Naive B cell (primary cell): ENCODE data around the gene NSUN2. TPM values are rescaled to one million over a fixed set of nuclear protein-coding genes. Genes with fewer than 3 reads are reported as not detected.
"Not testable (repeated sequence)": the region's sequence is repeated elsewhere in the genome, so short reads cannot be mapped to it uniquely, and the experiment has no call there.

Experiments used
- ATAC-seq, 2 donors: fragments of 150-1000 bp; cut with Tn5 transposase; 2 replicates each; pipeline ENCODE4 v1.10.0; 2021; ENCODE audit warnings: low read depth in 2 of 2, mild to moderate bottlenecking in 2 of 2, moderate library complexity in 2 of 2
- DNase-seq: peaks from one replicate; pipeline ENCODE4 v3.0.0; 2022
- H3K27ac Mint-ChIP-seq, 6 donors: one replicate each; pipeline ENCODE4 v1.8.0; 2020 to 2022; ENCODE audit warnings: mild to moderate bottlenecking in 6 of 6, mixed read lengths in 6 of 6, moderate library complexity in 5 of 6, inconsistent platforms in 2 of 6
- H3K27me3 Mint-ChIP-seq, 3 donors: one replicate each; pipeline ENCODE4 v1.8.0; 2021 to 2022; ENCODE audit warnings: mixed read lengths in 3 of 3, mild to moderate bottlenecking in 1 of 3
- H3K36me3 Mint-ChIP-seq, 2 donors: one replicate each; pipeline ENCODE4 v1.8.0; 2020 to 2022; ENCODE audit warnings: mixed read lengths in 2 of 2, inconsistent platforms in 1 of 2, mild to moderate bottlenecking in 1 of 2
- H3K4me1 Mint-ChIP-seq, 3 donors: one replicate each; pipeline ENCODE4 v1.8.0; 2020 to 2022; ENCODE audit warnings: mixed read lengths in 3 of 3, inconsistent platforms in 1 of 3, mild to moderate bottlenecking in 1 of 3, moderate library complexity in 1 of 3
- H3K4me3 Mint-ChIP-seq, 8 donors: one replicate each; pipeline ENCODE4 v1.8.0; 2020 to 2022; ENCODE audit warnings: mild to moderate bottlenecking in 8 of 8, mixed read lengths in 8 of 8, moderate library complexity in 8 of 8, inconsistent platforms in 2 of 8
- H3K9me3 Mint-ChIP-seq, 7 donors: one replicate each; pipeline ENCODE4 v1.8.0; 2020 to 2022; ENCODE audit warnings: mixed read lengths in 7 of 7, mild to moderate bottlenecking in 5 of 7, inconsistent platforms in 2 of 7, moderate library complexity in 1 of 7
- polyA plus RNA-seq, 6 donors: library from polyadenylated mRNA; unstranded; fragments of 300-500 nt; fragmentation: Illumina TruSeq; gene quantifications; one replicate each; pipeline ENCODE4 v1.2.3, GENCODE V29; 2021; ENCODE audit warnings: low read depth in 6 of 6

The NSUN2 gene
- polyA plus RNA-seq, result 10 to 100 TPM; 35.2 to 56.0 (median 46.0) TPM

DNA sequence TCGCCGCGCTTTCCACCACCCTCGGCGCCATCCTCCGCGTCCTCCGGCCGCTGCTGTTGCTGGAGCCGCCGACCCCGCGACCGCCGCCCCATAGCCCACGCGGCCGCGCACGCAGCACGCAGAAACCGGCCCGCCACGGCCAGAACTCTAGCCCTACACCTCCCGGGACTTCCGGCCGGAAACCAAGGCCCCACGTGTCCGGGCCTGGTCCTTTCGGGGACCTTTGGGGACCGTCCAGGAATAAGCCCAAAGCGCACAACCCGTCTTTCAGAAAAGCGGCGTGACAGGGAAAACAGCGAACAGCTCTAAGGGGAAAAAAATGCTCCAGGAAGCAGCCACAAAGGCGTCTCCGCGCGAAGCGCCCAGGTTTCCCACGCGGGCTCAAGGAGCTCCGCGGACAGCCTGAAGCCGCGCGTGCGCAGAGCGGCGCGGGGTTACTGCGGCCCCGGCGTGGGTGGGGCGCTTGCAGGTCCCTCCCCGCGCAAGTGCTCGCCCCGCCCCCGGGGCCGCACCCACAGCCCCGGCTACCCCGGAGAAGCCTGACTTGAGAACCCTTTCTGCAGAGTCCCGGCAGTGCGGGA is at the start of gene NSUN2, which contains the start of gene SRD5A1:
Gene NSUN2, minus strand, starts transcription at position 157 of the 581 bp plus-strand sequence. Its CDS starts 65 bp downstream, at position 92.
Gene SRD5A1, plus strand, starts transcription at position 553 of the 581 bp plus-strand sequence. CDS start 137 bp downstream, outside the sequence.
- H3K4me1 Mint-ChIP-seq, result peaks cover 38 to 50% (median 43%) of the 10 kb centered on the region in 3 donors
- peak within 1 kb of the TSS; percentile 92 to 98 (median 96) for H3K4me3 Mint-ChIP-seq
- ATAC-seq, result peak; percentile 84 to 86
- peak; percentile 97 for DNase-seq
- peaks cover 6 to 8% of the 10 kb centered on the region in 2 donors for H3K36me3 Mint-ChIP-seq
- no peaks in the 10 kb centered on the region for H3K9me3 Mint-ChIP-seq
- H3K27me3 Mint-ChIP-seq, result no peaks in the 10 kb centered on the region
- peak within 1 kb of the TSS; percentile 99 to 100 (median 99) for H3K27ac Mint-ChIP-seq

GRCh38 chr5:6682239-6682638 is 49.4 kb upstream of the NSUN2 start:
- H3K36me3 Mint-ChIP-seq, result peaks cover 0 to 9% of the 10 kb centered on the region in 2 donors
- DNase-seq (no peak), ATAC-seq (no peak)
- H3K4me3 Mint-ChIP-seq, result no peak overlapping the region
- peaks cover 0 to 6% (median 1%) of the 10 kb centered on the region in 7 donors for H3K9me3 Mint-ChIP-seq
- no peak overlapping the region for H3K27ac Mint-ChIP-seq
- peaks cover 25 to 54% (median 54%) of the 10 kb centered on the region in 3 donors for H3K27me3 Mint-ChIP-seq
- peaks cover 0 to 5% (median 5%) of the 10 kb centered on the region in 3 donors for H3K4me1 Mint-ChIP-seq

- no peak overlapping the region for H3K27ac Mint-ChIP-seq
- peaks cover 0 to 5% (median 3%) of the 10 kb centered on the region in 3 donors for H3K4me1 Mint-ChIP-seq
- H3K4me3 Mint-ChIP-seq, result no peak overlapping the region
- DNase-seq (no peak), ATAC-seq (no peak)
- peaks cover 0 to 6% (median 1%) of the 10 kb centered on the region in 7 donors for H3K9me3 Mint-ChIP-seq
- peaks cover 22 to 51% (median 51%) of the 10 kb centered on the region in 3 donors for H3K27me3 Mint-ChIP-seq
- peaks cover 0 to 9% of the 10 kb centered on the region in 2 donors for H3K36me3 Mint-ChIP-seq
Measured at GRCh38 chr5:6681682-6682081, 48.8 kb upstream of the NSUN2 start.

- ATAC-seq (no peak), DNase-seq (no peak)
- H3K36me3 Mint-ChIP-seq, result peaks cover 4 to 9% of the 10 kb centered on the region in 2 donors
- H3K9me3 Mint-ChIP-seq, result peaks cover 0 to 8% (median 1%) of the 10 kb centered on the region in 7 donors
- no peak overlapping the region for H3K27ac Mint-ChIP-seq
- no peak overlapping the region for H3K4me3 Mint-ChIP-seq
- H3K27me3 Mint-ChIP-seq, result peaks cover 15 to 44% (median 44%) of the 10 kb centered on the region in 3 donors
- peaks cover 0 to 5% (median 0%) of the 10 kb centered on the region in 3 donors for H3K4me1 Mint-ChIP-seq
Measured at GRCh38 chr5:6680922-6681321, 48.1 kb upstream of the NSUN2 start.

DNA sequence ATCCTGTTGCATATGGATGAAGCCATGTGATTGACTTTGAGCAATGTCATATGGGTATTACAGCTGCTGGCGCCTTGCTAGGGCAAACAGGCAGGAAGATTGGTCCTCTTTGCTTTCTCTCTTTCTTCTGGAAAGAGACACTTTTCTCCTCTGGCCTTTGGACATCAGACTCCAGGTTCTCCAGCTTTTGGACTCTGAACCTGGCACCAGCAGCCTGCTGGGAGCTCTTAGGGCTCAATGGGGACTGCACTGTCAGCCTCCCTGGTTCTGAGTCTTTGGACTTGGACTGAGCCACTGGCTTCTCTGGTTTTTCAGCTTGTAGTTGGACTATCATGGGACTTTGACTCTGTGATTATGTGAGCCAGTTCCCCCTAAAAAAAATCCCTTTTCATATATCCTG is 45.5 kb upstream of the NSUN2 start:
- peaks cover 0 to 12% (median 1%) of the 10 kb centered on the region in 7 donors for H3K9me3 Mint-ChIP-seq
- H3K4me3 Mint-ChIP-seq, result no peak overlapping the region
- H3K36me3 Mint-ChIP-seq, result peaks cover 4 to 9% of the 10 kb centered on the region in 2 donors
- H3K27me3 Mint-ChIP-seq, result peaks cover 0 to 28% (median 26%) of the 10 kb centered on the region in 3 donors
- peaks cover 0 to 5% (median 0%) of the 10 kb centered on the region in 3 donors for H3K4me1 Mint-ChIP-seq
- H3K27ac Mint-ChIP-seq, result no peak overlapping the region
- no peak for DNase-seq
- ATAC-seq, result no peak

DNA sequence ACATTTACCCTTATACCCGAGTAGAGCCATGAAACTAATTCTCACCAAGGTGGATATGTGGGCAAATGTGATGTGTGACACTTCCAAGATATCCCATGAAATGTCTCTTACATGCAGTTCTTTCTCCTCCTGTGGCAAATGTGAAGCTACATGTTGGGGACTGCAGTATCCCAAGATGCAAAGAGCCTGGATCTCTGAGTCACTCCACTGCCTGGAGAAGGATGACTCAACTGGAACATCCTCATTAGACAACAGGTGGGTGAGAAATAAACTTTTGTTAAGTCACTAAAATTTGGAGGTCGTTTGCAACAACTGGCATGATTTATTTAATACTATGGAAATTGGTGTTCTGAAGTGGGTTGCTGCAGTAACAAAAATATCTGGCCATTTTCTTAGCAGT is 43.9 kb upstream of the NSUN2 start:
- H3K4me3 Mint-ChIP-seq, result peak overlapping the region in 1 of 8 donors; percentile 42
- ATAC-seq (no peak), DNase-seq (no peak)
- H3K36me3 Mint-ChIP-seq, result peaks cover 5 to 12% of the 10 kb centered on the region in 2 donors
- H3K4me1 Mint-ChIP-seq, result peaks cover 0 to 3% (median 0%) of the 10 kb centered on the region in 3 donors
- no peak overlapping the region for H3K27ac Mint-ChIP-seq
- H3K9me3 Mint-ChIP-seq, result peaks cover 0 to 10% (median 2%) of the 10 kb centered on the region in 7 donors
- peaks cover 0 to 17% (median 15%) of the 10 kb centered on the region in 3 donors for H3K27me3 Mint-ChIP-seq

DNA sequence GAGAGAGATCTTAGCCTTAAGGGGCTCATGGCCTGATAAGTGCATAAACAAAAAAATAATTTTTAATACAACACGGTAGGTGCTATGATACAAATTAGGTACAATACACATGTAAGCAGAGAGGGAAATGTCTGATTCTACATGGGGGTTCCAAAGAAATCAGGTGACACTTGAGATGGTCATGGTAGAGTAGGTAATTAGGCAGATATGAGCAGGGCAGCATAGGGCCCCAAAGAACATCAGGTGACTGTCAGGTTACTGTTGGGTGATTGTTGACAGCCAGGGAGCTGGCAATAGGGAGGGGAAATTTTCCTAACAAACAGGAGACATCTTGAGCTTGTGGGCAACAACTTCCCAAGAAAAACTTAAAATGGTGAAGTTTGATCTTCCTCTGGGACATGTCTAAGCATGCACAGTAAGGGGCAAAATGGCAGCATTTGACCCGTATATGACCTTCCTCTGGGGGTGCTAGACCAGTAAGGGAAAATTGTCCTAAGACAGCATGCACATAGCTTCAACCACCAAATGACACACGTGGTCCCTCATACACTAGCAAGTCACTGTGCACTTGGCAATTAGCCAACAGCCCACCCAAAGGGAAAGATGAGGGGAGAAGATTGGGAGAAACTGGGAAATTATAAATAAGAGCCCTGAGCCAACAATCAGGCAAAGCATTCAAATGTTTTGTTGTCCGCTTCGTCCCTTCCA is 43.1 kb upstream of the NSUN2 start:
- peak overlapping the region in 1 of 8 donors; percentile 42 for H3K4me3 Mint-ChIP-seq
- peaks cover 0 to 6% (median 0%) of the 10 kb centered on the region in 7 donors for H3K9me3 Mint-ChIP-seq
- no peaks in the 10 kb centered on the region for H3K4me1 Mint-ChIP-seq
- ATAC-seq (no peak), DNase-seq (no peak)
- H3K36me3 Mint-ChIP-seq, result peaks cover 0 to 17% of the 10 kb centered on the region in 2 donors
- peaks cover 0 to 11% (median 8%) of the 10 kb centered on the region in 3 donors for H3K27me3 Mint-ChIP-seq
- H3K27ac Mint-ChIP-seq, result no peak overlapping the region

GRCh38 chr5:6674886-6675285 is 42.0 kb upstream of the NSUN2 start:
- no peak overlapping the region for H3K27ac Mint-ChIP-seq
- DNase-seq, result no peak
- H3K4me1 Mint-ChIP-seq, result no peaks in the 10 kb centered on the region
- H3K9me3 Mint-ChIP-seq, result peaks cover 0 to 6% (median 0%) of the 10 kb centered on the region in 7 donors
- peaks cover 0 to 11% (median 8%) of the 10 kb centered on the region in 3 donors for H3K27me3 Mint-ChIP-seq
- ATAC-seq, result no peak
- H3K4me3 Mint-ChIP-seq, result no peak overlapping the region
- H3K36me3 Mint-ChIP-seq, result peaks cover 6 to 24% of the 10 kb centered on the region in 2 donors

DNA sequence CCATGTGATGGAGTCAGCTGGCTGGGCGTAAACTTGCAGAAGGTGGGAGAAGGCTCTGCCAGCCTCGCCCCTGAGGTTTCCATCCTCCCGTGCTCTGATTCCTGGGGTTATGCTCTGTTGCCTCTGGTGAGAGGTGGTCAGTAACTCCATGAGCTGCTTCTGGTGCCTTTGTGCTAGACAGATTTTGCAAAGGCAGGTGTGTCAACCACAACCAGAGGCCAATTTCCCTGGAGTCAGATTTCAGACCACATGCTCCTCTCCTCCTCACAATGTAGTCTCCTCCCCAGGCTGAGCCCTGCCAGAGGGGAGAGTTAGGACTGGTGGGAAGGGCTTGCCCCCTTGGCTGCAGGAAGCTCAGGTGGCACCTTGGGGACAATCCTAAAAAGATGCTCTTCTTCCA is 41.6 kb upstream of the NSUN2 start:
- no peaks in the 10 kb centered on the region for H3K4me1 Mint-ChIP-seq
- ATAC-seq (no peak), DNase-seq (no peak)
- no peak overlapping the region for H3K4me3 Mint-ChIP-seq
- peaks cover 11 to 24% of the 10 kb centered on the region in 2 donors for H3K36me3 Mint-ChIP-seq
- peaks cover 0 to 6% (median 0%) of the 10 kb centered on the region in 7 donors for H3K9me3 Mint-ChIP-seq
- H3K27ac Mint-ChIP-seq, result no peak overlapping the region
- peaks cover 0 to 8% (median 7%) of the 10 kb centered on the region in 3 donors for H3K27me3 Mint-ChIP-seq

GRCh38 chr5:6673963-6674362 is 41.1 kb upstream of the NSUN2 start:
- H3K9me3 Mint-ChIP-seq, result peaks cover 0 to 6% (median 0%) of the 10 kb centered on the region in 7 donors
- H3K4me3 Mint-ChIP-seq, result no peak overlapping the region
- no peak for ATAC-seq
- peaks cover 0 to 6% (median 5%) of the 10 kb centered on the region in 3 donors for H3K27me3 Mint-ChIP-seq
- no peak for DNase-seq
- peaks cover 15 to 24% of the 10 kb centered on the region in 2 donors for H3K36me3 Mint-ChIP-seq
- H3K4me1 Mint-ChIP-seq, result no peaks in the 10 kb centered on the region
- H3K27ac Mint-ChIP-seq, result no peak overlapping the region

GRCh38 chr5:6673031-6673430 is 40.2 kb upstream of the NSUN2 start:
- Mint-ChIP-seq H3K9me3 (peaks cover 0 to 6% (median 0%) of the 10 kb centered on the region in 7 donors), H3K27ac (no peak overlapping the region), H3K36me3 (peaks cover 18 to 24% of the 10 kb centered on the region in 2 donors), H3K4me3 (no peak overlapping the region), H3K27me3 (no peaks in the 10 kb centered on the region), H3K4me1 (no peaks in the 10 kb centered on the region)
- ATAC-seq, result no peak
- DNase-seq, result no peak

GRCh38 chr5:6668717-6669116 is 35.9 kb upstream of the NSUN2 start:
- not testable (repeated sequence) for H3K4me1 Mint-ChIP-seq, DNase-seq, ATAC-seq, H3K9me3 Mint-ChIP-seq, H3K27me3 Mint-ChIP-seq, H3K4me3 Mint-ChIP-seq, H3K27ac Mint-ChIP-seq
- H3K36me3 Mint-ChIP-seq, result peaks cover 18 to 20% of the 10 kb centered on the region in 2 donors

- Mint-ChIP-seq H3K4me1 (no peaks in the 10 kb centered on the region), H3K4me3 (no peak overlapping the region), H3K27ac (no peak overlapping the region), H3K27me3 (no peaks in the 10 kb centered on the region), H3K9me3 (peaks cover 0 to 2% (median 0%) of the 10 kb centered on the region in 7 donors), H3K36me3 (peaks cover 13 to 18% of the 10 kb centered on the region in 2 donors)
- ATAC-seq (no peak), DNase-seq (no peak)
Measured at GRCh38 chr5:6667648-6668047, 34.8 kb upstream of the NSUN2 start.
